ENCODE measurements around the gene LOXHD1.

GRCh38 chr18:46696702-46697101 lies 39.7 kb upstream of the LOXHD1 start:
- TF ChIP-seq CTCF (IDR thresholded peaks at IDR 0.05) (no peak), POLR2AphosphoS5 (IDR thresholded peaks at IDR 0.05; ENCODE audit: low read depth, low read length) (no peak), REST (IDR thresholded peaks at IDR 0.05; ENCODE audit: insufficient read depth in 1 of 2, low read depth in 2 of 2, low read length in 1 of 2) (no peak), SIN3A (IDR thresholded peaks at IDR 0.05; ENCODE audit: borderline replicate concordance, insufficient read depth, low read depth, low read length) (no peak), TCF7L2 (IDR thresholded peaks at IDR 0.05; ENCODE audit: low read depth, low read length) (no peak)

All from Panc1 (cell line).